Panc1 (cell line): ENCODE results near the gene HES6. TPM values are rescaled to one million over a fixed set of nuclear protein-coding genes. Genes with fewer than 3 reads are reported as not detected.

ENCODE experiments used
- ATAC-seq: fragments of 200-7000 bp; cut with Tn5 transposase; 2 replicates; pipeline ENCODE4 v1.9.1; 2020; ENCODE audit warnings: mild to moderate bottlenecking, moderate library complexity
- BruUV-seq: library from RNA; stranded (reverse); fragments of 400-500 nt; replicated peaks from 2 replicates; lab custom pipeline; 2021; lab: Mats Ljungman, UMichigan
- CTCF ChIA-PET: fragments of 300-600 bp; sonication (Branson Sonifier 250); formaldehyde crosslinking; loops from one replicate; lab custom pipeline; 2022; ENCODE audit warnings: antibody characterized with exemption; lab: Charles Lee
- POLR2A ChIA-PET: fragments of 300-600 bp; sonication (Branson Sonifier 250); formaldehyde crosslinking; loops from one replicate; lab custom pipeline; 2022; ENCODE audit warnings: antibody characterized with exemption; lab: Charles Lee
- DNase-seq: peaks from one replicate; pipeline ENCODE4 v3.0.0-alpha.2; 2010; ENCODE audit warnings: low read depth, low spot score
- H3K27ac ChIP-seq: 2 replicates; pipeline ENCODE4 v1.5.1; 2011; ENCODE audit warnings: mild to moderate bottlenecking, low read length, inconsistent platforms
- H3K27me3 ChIP-seq: fragments of 200-500 bp; sonication (Bioruptor generic); 2 replicates; pipeline ENCODE4 v1.6.0; 2014; ENCODE audit warnings: low read length, inconsistent platforms; ENCODE audit not compliant: control insufficient read depth, insufficient read depth
- H3K36me3 ChIP-seq: fragments of 200-500 bp; sonication (Bioruptor generic); 2 replicates; pipeline ENCODE4 v1.5.1; 2014; ENCODE audit warnings: inconsistent platforms, mild to moderate bottlenecking, low read length, moderate library complexity; ENCODE audit not compliant: control insufficient read depth, insufficient read depth
- H3K4me1 ChIP-seq: 2 replicates; pipeline ENCODE4 v1.5.1; 2011; ENCODE audit warnings: inconsistent platforms, mild to moderate bottlenecking, low read length, moderate library complexity; ENCODE audit not compliant: control insufficient read depth, insufficient read depth
- H3K4me3 ChIP-seq, 2 experiments: 2 replicates each; pipeline ENCODE4 v1.5.1; 2011 to 2012; ENCODE audit warnings: low read depth in 2 of 2, low read length in 2 of 2, mild to moderate bottlenecking in 2 of 2, inconsistent platforms in 1 of 2, moderate library complexity in 1 of 2
- H3K9me3 ChIP-seq: fragments of 200-500 bp; sonication (Bioruptor generic); 2 replicates; pipeline ENCODE4 v1.5.1; 2014; ENCODE audit warnings: low read depth, mild to moderate bottlenecking, inconsistent platforms, low read length, moderate library complexity; ENCODE audit not compliant: control insufficient read depth, insufficient read depth
- POLR2AphosphoS5 ChIP-seq: IDR thresholded peaks from 2 replicates; pipeline ENCODE4 v1.6.1; 2012; ENCODE audit warnings: mild to moderate bottlenecking, low read depth, low read length, moderate library complexity
- SIN3A ChIP-seq: IDR thresholded peaks from 2 replicates; pipeline ENCODE4 v1.6.1; 2012; ENCODE audit warnings: low read depth, mild to moderate bottlenecking, low read length, moderate library complexity, borderline replicate concordance; ENCODE audit not compliant: insufficient read depth
- TCF7L2 ChIP-seq: IDR thresholded peaks from 2 replicates; pipeline ENCODE4 v1.6.1; 2011; ENCODE audit warnings: mild to moderate bottlenecking, low read depth, low read length, inconsistent platforms
- in situ Hi-C: cut with HindIII; loops from 2 replicates; pipeline ENCODE4 v1.10.0; 2016; ENCODE audit warnings: low sequenced_read_pairs, low pct_unique_long_range_greater_than_20kb
- intact Hi-C: fragments of 100-400 bp; cut with micrococcal nuclease; formaldehyde crosslinking; loops from one replicate; pipeline ENCODE4 v1.10.0; 2022; ENCODE audit not compliant: unreplicated experiment
- total RNA-seq: library from RNA; stranded (reverse); gene quantifications from one replicate; pipeline ENCODE4 v1.2.1, GENCODE V29; 2021; ENCODE audit not compliant: unreplicated experiment
- TF ChIP-seq, protein P1 (sequence below): fragments of 450-650 bp; IDR thresholded peaks from 2 replicates; pipeline ENCODE4 v1.5.1; 2017; ENCODE audit warnings: mild to moderate bottlenecking
- TF ChIP-seq, protein P2 (sequence below), 2 experiments: IDR thresholded peaks; 2 replicates each; pipeline ENCODE4 v1.6.1; 2011 to 2012; ENCODE audit warnings: low read depth in 2 of 2, control low read depth in 1 of 2, low read length in 1 of 2, mild to moderate bottlenecking in 1 of 2, moderate library complexity in 1 of 2; ENCODE audit not compliant: insufficient read depth in 1 of 2

HES6 gene
- total RNA-seq, 1 experiment from 2014 or later, result 42.0 TPM

DNA sequence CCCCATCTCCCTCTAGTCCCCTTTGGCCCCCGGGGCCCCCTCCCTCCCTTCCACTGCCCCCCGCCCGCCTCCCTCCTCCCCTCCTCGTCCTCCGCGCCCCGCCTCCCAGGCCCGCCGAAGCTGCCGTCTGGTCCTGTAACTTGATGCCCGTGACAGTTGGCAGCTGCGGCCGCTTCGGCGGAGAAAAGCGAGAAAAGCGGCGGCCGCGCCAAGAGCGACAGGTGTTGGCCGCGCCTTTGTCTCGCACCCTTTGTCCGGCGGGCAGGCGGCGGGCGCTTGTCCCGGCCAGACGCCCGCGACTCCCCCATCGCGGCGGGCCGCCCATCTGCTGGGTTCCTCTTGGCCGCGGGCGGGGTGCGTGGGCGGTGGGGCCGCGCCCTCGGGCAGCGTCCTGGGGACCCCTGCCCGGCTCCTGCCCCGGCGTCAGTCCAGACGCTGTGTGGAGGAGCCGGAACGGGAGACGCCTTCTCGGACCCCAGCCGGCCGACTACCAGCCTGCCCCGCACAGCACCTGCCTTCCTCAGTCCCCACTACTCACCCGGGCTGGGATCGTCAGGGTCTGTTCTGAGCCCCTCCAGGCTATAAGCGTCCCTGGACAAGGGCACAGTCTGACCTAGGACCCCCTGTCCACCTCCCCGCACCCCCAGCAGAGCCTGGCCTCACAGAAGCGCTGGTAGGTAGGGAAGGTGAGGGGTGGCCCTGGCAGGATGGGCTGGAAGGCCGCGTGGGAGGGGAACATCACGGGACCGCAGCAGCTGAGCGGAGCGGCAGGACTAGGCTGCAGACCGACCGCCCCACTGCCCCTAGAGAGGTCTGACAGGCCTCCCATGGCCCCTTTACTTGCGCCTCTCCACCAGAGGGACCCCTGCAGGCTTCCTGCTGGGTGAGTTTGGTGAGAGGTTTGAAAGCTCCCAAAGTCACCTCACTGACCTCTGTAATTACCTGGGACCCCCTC is 1.2 kb upstream of the HES6 start:
- BruUV-seq, result no TSS peak
- Histone ChIP-seq H3K9me3 (no peaks in the 10 kb centered on the region), H3K27ac (no peak overlapping the region), H3K27me3 (no peaks in the 10 kb centered on the region), H3K4me3 (peak overlapping the region in 1 of 2 experiments; percentile 66; a peak in 2 of 4 replicates), H3K4me1 (no peaks in the 10 kb centered on the region), H3K36me3 (no peaks in the 10 kb centered on the region)
- TF ChIP-seq, protein P1, sequence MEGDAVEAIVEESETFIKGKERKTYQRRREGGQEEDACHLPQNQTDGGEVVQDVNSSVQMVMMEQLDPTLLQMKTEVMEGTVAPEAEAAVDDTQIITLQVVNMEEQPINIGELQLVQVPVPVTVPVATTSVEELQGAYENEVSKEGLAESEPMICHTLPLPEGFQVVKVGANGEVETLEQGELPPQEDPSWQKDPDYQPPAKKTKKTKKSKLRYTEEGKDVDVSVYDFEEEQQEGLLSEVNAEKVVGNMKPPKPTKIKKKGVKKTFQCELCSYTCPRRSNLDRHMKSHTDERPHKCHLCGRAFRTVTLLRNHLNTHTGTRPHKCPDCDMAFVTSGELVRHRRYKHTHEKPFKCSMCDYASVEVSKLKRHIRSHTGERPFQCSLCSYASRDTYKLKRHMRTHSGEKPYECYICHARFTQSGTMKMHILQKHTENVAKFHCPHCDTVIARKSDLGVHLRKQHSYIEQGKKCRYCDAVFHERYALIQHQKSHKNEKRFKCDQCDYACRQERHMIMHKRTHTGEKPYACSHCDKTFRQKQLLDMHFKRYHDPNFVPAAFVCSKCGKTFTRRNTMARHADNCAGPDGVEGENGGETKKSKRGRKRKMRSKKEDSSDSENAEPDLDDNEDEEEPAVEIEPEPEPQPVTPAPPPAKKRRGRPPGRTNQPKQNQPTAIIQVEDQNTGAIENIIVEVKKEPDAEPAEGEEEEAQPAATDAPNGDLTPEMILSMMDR, result no peak; the same call in 1 of the 2 replicates
- TF ChIP-seq POLR2AphosphoS5 (no peak), TCF7L2 (no peak)
- TF ChIP-seq, protein P2, sequence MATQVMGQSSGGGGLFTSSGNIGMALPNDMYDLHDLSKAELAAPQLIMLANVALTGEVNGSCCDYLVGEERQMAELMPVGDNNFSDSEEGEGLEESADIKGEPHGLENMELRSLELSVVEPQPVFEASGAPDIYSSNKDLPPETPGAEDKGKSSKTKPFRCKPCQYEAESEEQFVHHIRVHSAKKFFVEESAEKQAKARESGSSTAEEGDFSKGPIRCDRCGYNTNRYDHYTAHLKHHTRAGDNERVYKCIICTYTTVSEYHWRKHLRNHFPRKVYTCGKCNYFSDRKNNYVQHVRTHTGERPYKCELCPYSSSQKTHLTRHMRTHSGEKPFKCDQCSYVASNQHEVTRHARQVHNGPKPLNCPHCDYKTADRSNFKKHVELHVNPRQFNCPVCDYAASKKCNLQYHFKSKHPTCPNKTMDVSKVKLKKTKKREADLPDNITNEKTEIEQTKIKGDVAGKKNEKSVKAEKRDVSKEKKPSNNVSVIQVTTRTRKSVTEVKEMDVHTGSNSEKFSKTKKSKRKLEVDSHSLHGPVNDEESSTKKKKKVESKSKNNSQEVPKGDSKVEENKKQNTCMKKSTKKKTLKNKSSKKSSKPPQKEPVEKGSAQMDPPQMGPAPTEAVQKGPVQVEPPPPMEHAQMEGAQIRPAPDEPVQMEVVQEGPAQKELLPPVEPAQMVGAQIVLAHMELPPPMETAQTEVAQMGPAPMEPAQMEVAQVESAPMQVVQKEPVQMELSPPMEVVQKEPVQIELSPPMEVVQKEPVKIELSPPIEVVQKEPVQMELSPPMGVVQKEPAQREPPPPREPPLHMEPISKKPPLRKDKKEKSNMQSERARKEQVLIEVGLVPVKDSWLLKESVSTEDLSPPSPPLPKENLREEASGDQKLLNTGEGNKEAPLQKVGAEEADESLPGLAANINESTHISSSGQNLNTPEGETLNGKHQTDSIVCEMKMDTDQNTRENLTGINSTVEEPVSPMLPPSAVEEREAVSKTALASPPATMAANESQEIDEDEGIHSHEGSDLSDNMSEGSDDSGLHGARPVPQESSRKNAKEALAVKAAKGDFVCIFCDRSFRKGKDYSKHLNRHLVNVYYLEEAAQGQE (IDR thresholded peaks at IDR 0.05; ENCODE audit: insufficient read depth in 1 of 2, low read depth in 2 of 2, low read length in 1 of 2), result no peak
- in situ Hi-C loops (no loop called here), intact Hi-C loops (no loop called here)
- DNase-seq (no peak), ATAC-seq (peak; percentile 13; the same call in 1 of the 2 replicates)
- ChIA-PET CTCF (no interaction called here), POLR2A (interaction anchor here (0.5 kb wide), 1 partner anchor 81 kb away, joined by 3 read pairs; no protein-coding TSS in a partner anchor)

DNA sequence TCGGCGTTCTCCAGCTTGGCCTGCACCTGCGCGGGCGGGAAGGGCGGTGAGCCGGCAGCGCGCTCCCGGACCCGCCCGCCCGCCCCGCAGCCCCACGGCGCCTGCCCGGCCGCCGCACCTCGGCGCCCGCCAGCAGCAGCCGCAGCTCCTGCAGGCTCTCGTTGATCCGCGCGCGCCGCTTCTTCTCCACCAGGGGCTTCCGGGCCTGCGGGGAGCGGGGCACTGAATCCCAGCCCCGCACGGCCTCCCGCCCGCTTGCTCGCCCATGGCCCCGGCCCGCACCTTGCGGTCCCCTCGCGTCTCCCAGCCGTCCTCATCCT is 335 bp downstream of the HES6 start:
- ChIA-PET POLR2A (no interaction called here), CTCF (no interaction called here)
- Histone ChIP-seq H3K27me3 (no peaks in the 10 kb centered on the region), H3K9me3 (no peaks in the 10 kb centered on the region), H3K4me1 (no peaks in the 10 kb centered on the region), H3K36me3 (no peaks in the 10 kb centered on the region), H3K27ac (no peak overlapping the region), H3K4me3 (peak overlapping the region; percentile 59 to 65)
- peak; percentile 23 for ATAC-seq
- TF ChIP-seq TCF7L2 (no peak), POLR2AphosphoS5 (no peak), SIN3A (no peak)
- TF ChIP-seq, protein P2 (IDR thresholded peaks at IDR 0.05; ENCODE audit: insufficient read depth in 1 of 2, low read depth in 2 of 2, low read length in 1 of 2), result no peak
- TF ChIP-seq, protein P1, result no peak
- intact Hi-C loops (no loop called here), in situ Hi-C loops (no loop called here)
- BruUV-seq, result no TSS peak
- no peak for DNase-seq
